ENCODE data around the gene ATP2C2.
"Not testable (repeated sequence)": the region's sequence is repeated elsewhere in the genome, so short reads cannot be mapped to it uniquely, and the experiment has no call there.

The ATP2C2 gene

DNA sequence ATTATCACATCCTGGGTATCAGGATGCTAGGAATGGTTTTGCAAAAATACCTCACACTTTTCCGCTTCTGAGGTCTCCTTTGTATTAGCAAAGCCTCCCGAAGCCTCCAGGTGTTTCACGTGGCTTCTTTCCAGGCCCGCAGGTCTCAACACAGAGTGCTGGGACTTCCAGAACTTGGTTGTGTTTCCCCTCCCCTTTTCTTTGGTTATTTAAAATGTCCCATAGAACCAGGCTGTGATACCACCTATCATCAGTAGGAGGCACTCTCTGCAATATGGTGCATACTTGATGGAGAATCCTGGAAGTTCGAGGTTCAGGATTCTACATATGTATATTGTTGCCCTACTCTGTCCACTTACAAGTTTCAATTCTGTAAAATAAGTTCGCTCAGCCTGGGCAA, 28.8 kb downstream of the ATP2C2 start:
- Histone ChIP-seq H3K4me3 (ENCODE audit: insufficient read length, low read depth) (no peak overlapping the region), H3K36me3 (ENCODE audit: insufficient read depth, insufficient read length, low read length) (no peaks in the 10 kb centered on the region), H3K9me3 (ENCODE audit: insufficient read depth, low read length) (no peaks in the 10 kb centered on the region), H3K4me1 (ENCODE audit: insufficient read depth, insufficient read length) (peaks cover 7% of the 10 kb centered on the region), H3K27me3 (ENCODE audit: insufficient read depth, insufficient read length) (peaks cover 4% of the 10 kb centered on the region), H3K9ac (ENCODE audit: insufficient read length, low read depth) (no peak overlapping the region)
- no peak for DNase-seq (ENCODE audit: low read depth, low spot score)
- TF ChIP-seq SUZ12 (IDR thresholded peaks at IDR 0.05; ENCODE audit: extremely low read depth, insufficient read depth, insufficient read length) (no peak), ZNF274 (IDR thresholded peaks at IDR 0.05; ENCODE audit: low read depth, low read length) (no peak), YY1 (IDR thresholded peaks at IDR 0.05; ENCODE audit: insufficient read depth, insufficient read length) (no peak)

DNA sequence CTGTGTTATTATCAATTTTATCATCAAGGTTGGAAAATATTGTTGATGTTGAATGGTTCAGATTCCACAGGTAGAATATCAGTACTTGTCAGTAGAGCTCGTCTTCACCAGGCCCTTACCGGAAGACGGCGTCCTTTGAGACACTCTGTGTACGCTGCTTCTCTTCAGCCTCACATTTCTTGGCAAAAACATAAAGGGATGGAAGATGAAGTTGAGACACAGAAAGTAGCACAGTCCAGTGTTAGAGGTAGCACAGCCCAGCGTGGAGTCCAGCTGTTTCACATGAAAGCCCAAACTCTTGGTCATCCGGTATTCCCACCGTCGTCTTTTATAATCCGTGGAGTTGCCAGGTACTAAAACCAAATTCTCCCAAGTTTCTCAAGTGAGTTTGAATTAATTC, 30.4 kb downstream of the ATP2C2 start:
- H3K9ac ChIP-seq (ENCODE audit: insufficient read length, low read depth) = no peak overlapping the region

DNA sequence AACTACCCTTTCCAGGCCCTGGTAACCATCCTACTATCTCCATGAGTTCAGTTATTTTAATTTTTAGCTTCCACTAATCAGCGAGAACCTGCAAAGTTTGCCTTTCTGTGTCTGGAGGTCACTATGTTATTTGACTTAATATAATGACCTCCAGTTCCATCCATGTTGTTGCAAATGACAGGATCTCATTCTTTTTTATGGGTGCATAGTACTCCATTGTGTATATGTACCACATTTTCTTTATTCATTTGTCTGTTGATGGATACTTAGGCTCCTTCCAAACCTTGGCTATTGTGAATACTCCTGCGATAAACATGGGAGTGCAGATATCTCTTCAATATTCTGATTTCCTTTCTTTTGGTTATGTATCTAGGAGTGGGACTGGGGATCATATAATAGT, 31.6 kb downstream of the ATP2C2 start:
- H3K36me3 ChIP-seq (ENCODE audit: insufficient read depth, insufficient read length, low read length); H3K9me3 ChIP-seq (ENCODE audit: insufficient read depth, low read length); H3K4me1 ChIP-seq (ENCODE audit: insufficient read depth, insufficient read length); DNase-seq (ENCODE audit: low read depth, low spot score); H3K27me3 ChIP-seq (ENCODE audit: insufficient read depth, insufficient read length); H3K4me3 ChIP-seq (ENCODE audit: insufficient read length, low read depth); H3K9ac ChIP-seq (ENCODE audit: insufficient read length, low read depth): not testable (repeated sequence)

More for the DNA sequence above, 30.4 kb downstream of the ATP2C2 start:
- no peak for DNase-seq (ENCODE audit: low read depth, low spot score)
- Histone ChIP-seq H3K36me3 (ENCODE audit: insufficient read depth, insufficient read length, low read length) (no peaks in the 10 kb centered on the region), H3K9me3 (ENCODE audit: insufficient read depth, low read length) (no peaks in the 10 kb centered on the region), H3K4me1 (ENCODE audit: insufficient read depth, insufficient read length) (peaks cover 7% of the 10 kb centered on the region), H3K27me3 (ENCODE audit: insufficient read depth, insufficient read length) (peaks cover 4% of the 10 kb centered on the region), H3K4me3 (ENCODE audit: insufficient read length, low read depth) (no peak overlapping the region)
- TF ChIP-seq YY1 (IDR thresholded peaks at IDR 0.05; ENCODE audit: insufficient read depth, insufficient read length) (no peak), ZNF274 (IDR thresholded peaks at IDR 0.05; ENCODE audit: low read depth, low read length) (no peak), SUZ12 (IDR thresholded peaks at IDR 0.05; ENCODE audit: extremely low read depth, insufficient read depth, insufficient read length) (no peak)

DNA sequence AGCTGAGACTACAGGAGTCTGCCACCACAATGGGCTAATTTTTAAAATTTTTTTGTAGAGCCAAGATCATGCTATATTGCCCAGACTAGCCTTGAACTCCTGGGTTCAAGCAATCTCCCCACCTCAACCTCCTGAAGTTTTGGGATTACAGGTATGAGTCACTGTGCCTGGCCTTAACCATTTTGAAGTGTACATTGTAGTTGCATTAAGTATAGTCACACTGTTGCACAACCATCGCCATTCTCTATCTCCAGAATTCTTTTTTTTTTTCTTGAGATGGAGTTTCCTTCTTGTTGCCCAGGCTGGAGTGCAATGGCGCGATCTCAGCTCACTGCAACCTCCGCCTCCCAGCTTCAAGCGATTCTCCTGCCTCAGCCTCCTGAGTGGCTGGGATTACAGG, 35.1 kb downstream of the ATP2C2 start:
- H3K4me1 ChIP-seq (ENCODE audit: insufficient read depth, insufficient read length); H3K9me3 ChIP-seq (ENCODE audit: insufficient read depth, low read length); DNase-seq (ENCODE audit: low read depth, low spot score); H3K27me3 ChIP-seq (ENCODE audit: insufficient read depth, insufficient read length); H3K9ac ChIP-seq (ENCODE audit: insufficient read length, low read depth); H3K4me3 ChIP-seq (ENCODE audit: insufficient read length, low read depth); H3K36me3 ChIP-seq (ENCODE audit: insufficient read depth, insufficient read length, low read length): not testable (repeated sequence)

DNA sequence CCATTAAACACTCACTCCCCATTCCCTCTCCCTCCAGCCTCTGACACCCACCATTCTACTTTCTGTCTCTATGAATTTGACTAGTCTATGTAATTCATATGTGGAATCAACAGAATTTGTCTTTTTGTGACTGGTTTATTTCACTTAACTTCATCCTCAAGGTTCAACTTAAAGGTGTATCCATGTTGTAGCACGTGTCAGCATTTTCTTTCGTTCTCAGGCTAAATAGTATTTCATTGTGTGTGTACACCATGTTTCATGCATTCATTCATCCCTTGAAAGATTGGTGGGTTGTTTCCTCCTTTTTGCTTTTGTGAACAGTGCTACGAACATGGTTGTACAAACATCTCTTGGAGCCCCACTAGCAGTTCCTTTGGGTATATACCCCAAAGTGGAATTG, 36.0 kb downstream of the ATP2C2 start:
- TF ChIP-seq ZNF274 (IDR thresholded peaks at IDR 0.05; ENCODE audit: low read depth, low read length) = no peak
- no peak for TF ChIP-seq SUZ12 (IDR thresholded peaks at IDR 0.05; ENCODE audit: extremely low read depth, insufficient read depth, insufficient read length)
- no peak for TF ChIP-seq YY1 (IDR thresholded peaks at IDR 0.05; ENCODE audit: insufficient read depth, insufficient read length)
- Histone ChIP-seq H3K36me3 (ENCODE audit: insufficient read depth, insufficient read length, low read length) (no peaks in the 10 kb centered on the region), H3K27me3 (ENCODE audit: insufficient read depth, insufficient read length) (no peaks in the 10 kb centered on the region), H3K4me1 (ENCODE audit: insufficient read depth, insufficient read length) (no peaks in the 10 kb centered on the region), H3K9ac (ENCODE audit: insufficient read length, low read depth) (no peak overlapping the region), H3K4me3 (ENCODE audit: insufficient read length, low read depth) (no peak overlapping the region), H3K9me3 (ENCODE audit: insufficient read depth, low read length) (no peaks in the 10 kb centered on the region)
- no peak for DNase-seq (ENCODE audit: low read depth, low spot score)

DNA sequence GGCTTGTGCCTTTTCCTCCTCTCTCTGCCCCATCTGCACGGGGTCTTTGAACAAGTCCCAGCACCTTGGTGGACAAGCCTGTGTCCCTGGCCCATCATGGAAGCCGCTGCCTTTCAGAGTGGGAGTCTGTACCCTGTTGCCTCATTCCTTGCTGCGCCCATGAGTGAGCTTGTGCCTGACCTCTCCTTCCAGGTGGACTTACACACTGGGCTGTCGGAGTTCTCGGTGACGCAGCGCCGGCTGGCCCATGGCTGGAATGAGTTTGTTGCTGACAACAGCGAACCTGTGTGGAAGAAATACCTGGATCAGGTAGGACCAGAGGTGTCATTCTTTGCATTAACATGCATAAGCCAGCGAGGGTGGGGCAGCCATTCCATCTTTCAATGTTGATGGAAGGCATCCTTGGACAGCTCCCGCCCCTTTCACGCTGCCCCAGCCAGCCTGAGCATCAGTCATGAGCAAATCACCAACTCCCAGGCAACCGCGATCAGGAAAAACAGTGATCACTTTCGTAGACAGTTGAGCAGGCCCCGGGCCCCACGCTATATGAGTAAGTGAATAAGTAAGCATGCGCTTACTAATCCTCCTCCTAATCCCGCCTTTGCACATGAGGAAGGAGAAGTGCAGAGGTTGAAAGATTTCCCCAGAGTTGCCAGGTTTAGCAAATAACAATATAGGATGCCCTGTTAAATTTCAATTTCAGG, 36.8 kb downstream of the ATP2C2 start:
- no peak for TF ChIP-seq SUZ12 (IDR thresholded peaks at IDR 0.05; ENCODE audit: extremely low read depth, insufficient read depth, insufficient read length)
- no peak for TF ChIP-seq YY1 (IDR thresholded peaks at IDR 0.05; ENCODE audit: insufficient read depth, insufficient read length)
- TF ChIP-seq ZNF274 (IDR thresholded peaks at IDR 0.05; ENCODE audit: low read depth, low read length) = no peak
- Histone ChIP-seq H3K9me3 (ENCODE audit: insufficient read depth, low read length) (no peaks in the 10 kb centered on the region), H3K27me3 (ENCODE audit: insufficient read depth, insufficient read length) (no peaks in the 10 kb centered on the region), H3K9ac (ENCODE audit: insufficient read length, low read depth) (no peak overlapping the region), H3K36me3 (ENCODE audit: insufficient read depth, insufficient read length, low read length) (no peaks in the 10 kb centered on the region), H3K4me3 (ENCODE audit: insufficient read length, low read depth) (no peak overlapping the region), H3K4me1 (ENCODE audit: insufficient read depth, insufficient read length) (no peaks in the 10 kb centered on the region)
- no peak for DNase-seq (ENCODE audit: low read depth, low spot score)

DNA sequence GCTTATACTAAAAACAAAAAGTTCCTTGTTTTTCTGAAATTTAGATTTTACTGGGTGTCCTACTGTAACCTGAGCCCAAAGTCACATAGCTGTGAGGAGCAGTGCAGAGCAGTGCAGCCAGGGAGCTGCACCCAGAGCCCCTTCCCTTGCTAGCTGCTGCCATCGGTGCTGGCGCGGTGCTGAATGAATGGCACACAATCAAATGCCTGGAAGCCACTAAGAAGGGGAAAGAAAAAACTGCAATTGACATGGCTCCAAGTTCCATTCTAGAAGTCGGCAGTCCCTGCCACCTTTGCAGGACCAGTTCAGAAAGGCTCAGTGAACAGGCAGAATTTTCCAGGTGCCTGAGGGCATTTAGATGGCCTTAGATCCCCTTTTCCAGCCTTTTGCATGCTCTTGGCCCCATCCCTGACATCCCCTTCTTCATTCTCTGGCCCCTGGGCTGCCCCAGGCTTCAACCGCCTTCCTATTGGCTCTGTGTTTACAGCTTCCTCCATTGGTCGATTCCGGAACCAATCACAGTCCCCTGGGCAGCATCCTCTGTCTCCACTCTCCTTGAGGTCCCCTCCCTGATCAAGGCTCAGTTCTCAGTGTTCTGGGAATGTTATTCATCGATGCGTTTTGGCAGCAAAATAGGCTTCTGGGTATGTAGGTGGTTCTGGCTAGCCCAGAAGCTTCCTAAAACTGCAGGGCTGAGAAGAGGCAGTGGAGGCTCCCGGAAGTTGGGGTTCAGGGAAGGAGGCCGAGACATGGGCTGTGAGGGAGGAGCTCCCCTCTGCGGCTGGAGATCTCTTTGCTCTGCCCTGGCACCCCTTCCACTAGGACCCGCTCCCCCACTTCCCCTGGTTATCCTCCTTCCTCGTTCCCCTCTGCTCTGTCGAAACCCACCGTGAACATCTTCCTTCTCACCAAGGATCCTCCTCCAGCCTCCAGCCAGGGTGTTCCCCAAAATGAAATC, 37.9 kb downstream of the ATP2C2 start:
- no peak for DNase-seq (ENCODE audit: low read depth, low spot score)
- no peaks in the 10 kb centered on the region for H3K36me3 ChIP-seq (ENCODE audit: insufficient read depth, insufficient read length, low read length)
- H3K9ac ChIP-seq (ENCODE audit: insufficient read length, low read depth) = no peak overlapping the region
- H3K4me3 ChIP-seq (ENCODE audit: insufficient read length, low read depth) = no peak overlapping the region
- H3K4me1 ChIP-seq (ENCODE audit: insufficient read depth, insufficient read length) = no peaks in the 10 kb centered on the region
- no peak for TF ChIP-seq YY1 (IDR thresholded peaks at IDR 0.05; ENCODE audit: insufficient read depth, insufficient read length)
- no peak for TF ChIP-seq ZNF274 (IDR thresholded peaks at IDR 0.05; ENCODE audit: low read depth, low read length)
- TF ChIP-seq SUZ12 (IDR thresholded peaks at IDR 0.05; ENCODE audit: extremely low read depth, insufficient read depth, insufficient read length) = no peak
- no peaks in the 10 kb centered on the region for H3K9me3 ChIP-seq (ENCODE audit: insufficient read depth, low read length)
- H3K27me3 ChIP-seq (ENCODE audit: insufficient read depth, insufficient read length) = no peaks in the 10 kb centered on the region
